Measurements from ENCODE around the gene PAQR5.

DNA sequence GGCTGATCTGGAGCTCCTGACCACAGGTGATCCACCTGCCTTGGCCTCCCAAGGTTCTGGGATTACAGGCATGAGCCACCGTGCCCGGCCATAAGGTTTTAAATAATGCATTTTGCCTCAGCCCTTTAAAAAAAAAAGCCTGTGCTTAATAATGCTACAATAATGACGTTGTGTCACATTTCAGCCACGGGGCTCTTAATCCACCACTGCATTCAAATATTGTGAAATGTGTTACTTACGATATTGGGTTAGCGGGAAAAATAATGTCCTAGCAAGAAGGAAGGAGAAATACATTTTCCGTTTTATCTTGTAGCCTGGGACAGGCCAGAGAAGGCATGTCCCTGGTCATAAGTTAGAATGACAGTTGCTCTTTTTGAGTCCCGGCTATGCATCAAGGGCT is 17.6 kb downstream of the PAQR5 start:
- TF ChIP-seq, protein P1, sequence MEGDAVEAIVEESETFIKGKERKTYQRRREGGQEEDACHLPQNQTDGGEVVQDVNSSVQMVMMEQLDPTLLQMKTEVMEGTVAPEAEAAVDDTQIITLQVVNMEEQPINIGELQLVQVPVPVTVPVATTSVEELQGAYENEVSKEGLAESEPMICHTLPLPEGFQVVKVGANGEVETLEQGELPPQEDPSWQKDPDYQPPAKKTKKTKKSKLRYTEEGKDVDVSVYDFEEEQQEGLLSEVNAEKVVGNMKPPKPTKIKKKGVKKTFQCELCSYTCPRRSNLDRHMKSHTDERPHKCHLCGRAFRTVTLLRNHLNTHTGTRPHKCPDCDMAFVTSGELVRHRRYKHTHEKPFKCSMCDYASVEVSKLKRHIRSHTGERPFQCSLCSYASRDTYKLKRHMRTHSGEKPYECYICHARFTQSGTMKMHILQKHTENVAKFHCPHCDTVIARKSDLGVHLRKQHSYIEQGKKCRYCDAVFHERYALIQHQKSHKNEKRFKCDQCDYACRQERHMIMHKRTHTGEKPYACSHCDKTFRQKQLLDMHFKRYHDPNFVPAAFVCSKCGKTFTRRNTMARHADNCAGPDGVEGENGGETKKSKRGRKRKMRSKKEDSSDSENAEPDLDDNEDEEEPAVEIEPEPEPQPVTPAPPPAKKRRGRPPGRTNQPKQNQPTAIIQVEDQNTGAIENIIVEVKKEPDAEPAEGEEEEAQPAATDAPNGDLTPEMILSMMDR (IDR thresholded peaks at IDR 0.05 in 8 of 11, conservative IDR thresholded peaks at IDR 0.05 in 3 of 11): no peak
- no peak for TF ChIP-seq POLR2A (IDR thresholded peaks at IDR 0.05)
- TF ChIP-seq POLR2AphosphoS5 (IDR thresholded peaks at IDR 0.05): no peak
